Measurements from ENCODE around the gene PIWIL4.

Gene PIWIL4

GRCh38 chr11:94536386-94536785 lies 30.8 kb upstream of the PIWIL4 start:
- DNase-seq (ENCODE audit: low read depth): no peak
- H3K4me3 ChIP-seq (ENCODE audit: low read depth, low read length): no peak overlapping the region
- TF ChIP-seq, protein P1, sequence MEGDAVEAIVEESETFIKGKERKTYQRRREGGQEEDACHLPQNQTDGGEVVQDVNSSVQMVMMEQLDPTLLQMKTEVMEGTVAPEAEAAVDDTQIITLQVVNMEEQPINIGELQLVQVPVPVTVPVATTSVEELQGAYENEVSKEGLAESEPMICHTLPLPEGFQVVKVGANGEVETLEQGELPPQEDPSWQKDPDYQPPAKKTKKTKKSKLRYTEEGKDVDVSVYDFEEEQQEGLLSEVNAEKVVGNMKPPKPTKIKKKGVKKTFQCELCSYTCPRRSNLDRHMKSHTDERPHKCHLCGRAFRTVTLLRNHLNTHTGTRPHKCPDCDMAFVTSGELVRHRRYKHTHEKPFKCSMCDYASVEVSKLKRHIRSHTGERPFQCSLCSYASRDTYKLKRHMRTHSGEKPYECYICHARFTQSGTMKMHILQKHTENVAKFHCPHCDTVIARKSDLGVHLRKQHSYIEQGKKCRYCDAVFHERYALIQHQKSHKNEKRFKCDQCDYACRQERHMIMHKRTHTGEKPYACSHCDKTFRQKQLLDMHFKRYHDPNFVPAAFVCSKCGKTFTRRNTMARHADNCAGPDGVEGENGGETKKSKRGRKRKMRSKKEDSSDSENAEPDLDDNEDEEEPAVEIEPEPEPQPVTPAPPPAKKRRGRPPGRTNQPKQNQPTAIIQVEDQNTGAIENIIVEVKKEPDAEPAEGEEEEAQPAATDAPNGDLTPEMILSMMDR (IDR thresholded peaks at IDR 0.05; ENCODE audit: low read depth, low read length, missing control alignments): no peak
- in situ Hi-C loops (cut with HindIII; ENCODE audit: low sequenced_read_pairs): no loop called here

DNA sequence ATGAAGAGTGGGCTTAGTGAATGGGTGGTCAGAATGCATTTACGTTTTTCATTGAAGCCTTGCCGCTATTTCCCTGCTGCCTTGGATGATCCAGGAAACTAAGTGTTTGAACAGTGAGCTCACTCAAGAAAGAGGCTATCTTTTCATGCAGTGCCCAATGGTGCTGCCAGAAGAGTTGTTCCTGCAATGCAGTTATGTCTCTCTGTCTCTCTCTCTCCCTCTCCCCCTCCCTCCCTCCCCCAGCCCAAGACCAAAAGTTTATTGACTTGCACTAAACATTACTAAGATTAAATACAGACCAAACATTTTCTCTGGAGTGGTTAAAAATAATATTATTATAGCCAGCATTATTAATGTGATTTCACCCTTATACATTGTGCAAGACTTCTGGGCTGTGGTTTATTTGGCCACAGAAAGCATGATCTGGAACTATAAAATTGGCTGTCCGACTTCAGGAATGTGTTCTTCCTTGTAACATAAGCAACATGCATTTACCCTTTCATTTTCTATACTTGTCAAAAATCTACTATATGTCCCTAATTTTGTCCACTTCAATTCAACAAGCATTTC lies 30.1 kb upstream of the PIWIL4 start:
- peak; percentile 39 for DNase-seq (ENCODE audit: low read depth)
- in situ Hi-C loops (cut with HindIII; ENCODE audit: low sequenced_read_pairs): no loop called here
- TF ChIP-seq, protein P1 (IDR thresholded peaks at IDR 0.05; ENCODE audit: low read depth, low read length, missing control alignments): no peak
- H3K4me3 ChIP-seq (ENCODE audit: low read depth, low read length): no peak overlapping the region

GRCh38 chr11:94539420-94539819 lies 27.7 kb upstream of the PIWIL4 start:
- no peak overlapping the region for H3K4me3 ChIP-seq (ENCODE audit: low read depth, low read length)
- TF ChIP-seq, protein P1 (IDR thresholded peaks at IDR 0.05; ENCODE audit: low read depth, low read length, missing control alignments): no peak
- DNase-seq (ENCODE audit: low read depth): no peak
- in situ Hi-C loops (cut with HindIII; ENCODE audit: low sequenced_read_pairs): no loop called here

DNA sequence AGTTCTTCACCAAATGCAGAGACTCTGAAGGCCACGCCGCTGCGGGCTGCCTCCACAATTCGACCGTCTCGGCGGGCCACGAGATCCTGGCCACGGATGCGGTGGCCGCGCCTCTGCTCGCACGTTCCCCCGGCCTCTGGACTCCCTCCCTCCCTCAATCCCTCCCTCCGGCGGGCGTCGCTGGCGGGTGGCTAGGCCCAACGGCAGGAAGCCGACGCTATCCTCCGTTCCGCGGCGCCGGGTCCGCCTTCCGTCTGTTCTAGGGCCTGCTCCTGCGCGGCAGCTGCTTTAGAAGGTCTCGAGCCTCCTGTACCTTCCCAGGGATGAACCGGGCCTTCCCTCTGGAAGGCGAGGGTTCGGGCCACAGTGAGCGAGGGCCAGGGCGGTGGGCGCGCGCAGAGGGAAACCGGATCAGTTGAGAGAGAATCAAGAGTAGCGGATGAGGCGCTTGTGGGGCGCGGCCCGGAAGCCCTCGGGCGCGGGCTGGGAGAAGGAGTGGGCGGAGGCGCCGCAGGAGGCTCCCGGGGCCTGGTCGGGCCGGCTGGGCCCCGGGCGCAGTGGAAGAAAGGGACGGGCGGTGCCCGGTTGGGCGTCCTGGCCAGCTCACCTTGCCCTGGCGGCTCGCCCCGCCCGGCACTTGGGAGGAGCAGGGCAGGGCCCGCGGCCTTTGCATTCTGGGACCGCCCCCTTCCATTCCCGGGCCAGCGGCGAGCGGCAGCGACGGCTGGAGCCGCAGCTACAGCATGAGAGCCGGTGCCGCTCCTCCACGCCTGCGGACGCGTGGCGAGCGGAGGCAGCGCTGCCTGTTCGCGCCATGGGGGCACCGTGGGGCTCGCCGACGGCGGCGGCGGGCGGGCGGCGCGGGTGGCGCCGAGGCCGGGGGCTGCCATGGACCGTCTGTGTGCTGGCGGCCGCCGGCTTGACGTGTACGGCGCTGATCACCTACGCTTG lies 23.2 kb upstream of the PIWIL4 start, which contains the start of gene FUT4:
TSS of gene FUT4 (plus strand) at position 227 of the 951 bp plus-strand sequence. CDS start at position 440, 213 bp downstream.
- TF ChIP-seq, protein P1 (IDR thresholded peaks at IDR 0.05; ENCODE audit: low read depth, low read length, missing control alignments): no peak
- no peak for DNase-seq (ENCODE audit: low read depth)
- in situ Hi-C loops (cut with HindIII; ENCODE audit: low sequenced_read_pairs): no loop called here
- peak within 1 kb of the TSS; percentile 47 for H3K4me3 ChIP-seq (ENCODE audit: low read depth, low read length)

DNA sequence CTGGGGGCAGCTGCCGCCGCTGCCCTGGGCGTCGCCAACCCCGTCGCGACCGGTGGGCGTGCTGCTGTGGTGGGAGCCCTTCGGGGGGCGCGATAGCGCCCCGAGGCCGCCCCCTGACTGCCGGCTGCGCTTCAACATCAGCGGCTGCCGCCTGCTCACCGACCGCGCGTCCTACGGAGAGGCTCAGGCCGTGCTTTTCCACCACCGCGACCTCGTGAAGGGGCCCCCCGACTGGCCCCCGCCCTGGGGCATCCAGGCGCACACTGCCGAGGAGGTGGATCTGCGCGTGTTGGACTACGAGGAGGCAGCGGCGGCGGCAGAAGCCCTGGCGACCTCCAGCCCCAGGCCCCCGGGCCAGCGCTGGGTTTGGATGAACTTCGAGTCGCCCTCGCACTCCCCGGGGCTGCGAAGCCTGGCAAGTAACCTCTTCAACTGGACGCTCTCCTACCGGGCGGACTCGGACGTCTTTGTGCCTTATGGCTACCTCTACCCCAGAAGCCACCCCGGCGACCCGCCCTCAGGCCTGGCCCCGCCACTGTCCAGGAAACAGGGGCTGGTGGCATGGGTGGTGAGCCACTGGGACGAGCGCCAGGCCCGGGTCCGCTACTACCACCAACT lies 22.4 kb upstream of the PIWIL4 start:
- H3K4me3 ChIP-seq (ENCODE audit: low read depth, low read length): peak overlapping the region; percentile 47
- in situ Hi-C loops (cut with HindIII; ENCODE audit: low sequenced_read_pairs): no loop called here
- no peak for DNase-seq (ENCODE audit: low read depth)
- TF ChIP-seq, protein P1 (IDR thresholded peaks at IDR 0.05; ENCODE audit: low read depth, low read length, missing control alignments): no peak
